Heart left ventricle (tissue), 16 donors: ENCODE data around the gene EPB41L4B. TPM values are rescaled to one million over a fixed set of nuclear protein-coding genes. Genes with fewer than 3 reads are reported as not detected.

ENCODE experiments used
- ATAC-seq, 4 donors: fragments of 200-7000 bp; cut with Tn5 transposase; one replicate each; pipeline ENCODE4 v1.9.1; 2020 to 2022; ENCODE audit warnings: moderate library complexity in 4 of 4, mild to moderate bottlenecking in 3 of 4, moderate number of reproducible peaks in 1 of 4
- DNase-seq, 5 donors: peaks; one replicate each; pipeline ENCODE4 v3.0.0-alpha.2; 2020
- H3K27ac ChIP-seq, 12 donors: fragments of 200-600 bp; sonication (generic) in 4 of 12; one replicate each; pipeline versions ENCODE4 v1.5.0 to v1.8.0; 2016 to 2022; ENCODE audit warnings: mild to moderate bottlenecking in 2 of 12
- H3K27me3 ChIP-seq, 9 donors: fragments of 200-600 bp; sonication (generic) in 2 of 9; one replicate each; pipeline versions ENCODE4 v1.5.1 to v1.8.0; 2016 to 2022; ENCODE audit warnings: mild to moderate bottlenecking in 3 of 9
- H3K36me3 ChIP-seq, 9 donors: fragments of 200-600 bp; sonication (generic) in 2 of 9; one replicate each; pipeline versions ENCODE4 v1.5.0 to v1.8.0; 2018 to 2022; ENCODE audit warnings: mild to moderate bottlenecking in 2 of 9
- H3K4me1 ChIP-seq, 12 donors: fragments of 200-600 bp; sonication (generic) in 4 of 12; one replicate each; pipeline versions ENCODE4 v1.5.0 to v1.8.0; 2016 to 2022; ENCODE audit warnings: mild to moderate bottlenecking in 3 of 12
- H3K4me3 ChIP-seq, 12 donors: fragments of 200-600 bp; sonication (generic) in 4 of 12; one replicate each; pipeline versions ENCODE4 v1.5.0 to v1.8.0; 2017 to 2022; ENCODE audit warnings: mild to moderate bottlenecking in 9 of 12, moderate library complexity in 4 of 12
- H3K9me3 ChIP-seq, 12 donors: fragments of 200-600 bp; sonication (generic) in 4 of 12; one replicate each; pipeline versions ENCODE4 v1.5.0 to v1.8.0; 2016 to 2022; ENCODE audit warnings: mild to moderate bottlenecking in 1 of 12
- CTCF ChIP-seq, 12 donors: fragments of 200-600 bp; sonication (generic) in 4 of 12; IDR thresholded peaks; one replicate each; pipeline versions ENCODE4 v1.5.0 to v1.8.0; 2018 to 2022; ENCODE audit warnings: antibody characterized with exemption in 12 of 12, mild to moderate bottlenecking in 5 of 12
- POLR2A ChIP-seq, 2 donors: fragments of 450-650 bp; IDR thresholded peaks; one replicate each; pipeline ENCODE4 v1.6.1; 2017; ENCODE audit warnings: antibody characterized with exemption in 2 of 2, mild to moderate bottlenecking in 2 of 2, moderate library complexity in 2 of 2
- WGBS, 4 donors: extraction: QIAGEN DNeasy Blood & Tissue Kit in 2 of 4; methylation state at CpG; one replicate each; pipeline versions ENCODE4 v1.1.5 to v1.1.7; 2013 to 2018; 5-methylcytosine and 5-hydroxymethylcytosine counted together
- intact Hi-C, 10 donors: fragments of 100-400 bp; cut with DNase I; formaldehyde crosslinking; loops; one replicate each; pipeline versions ENCODE4 v1.11.1 to v1.14.2; 2022
- polyA plus RNA-seq, 2 donors: library from polyadenylated mRNA; stranded (reverse); fragments of 200-250 nt; gene quantifications; one replicate each; pipeline ENCODE4 v1.2.3, GENCODE V29; 2013
- total RNA-seq, 9 donors: library from RNA; depleted of rRNA in 2 of 9; stranded (reverse); fragments of >200 nt in 2 of 9; fragmentation: NEBNext Ultra II Directional in 3 of 9; extraction: Animal tissue kit (Norgen Biotek cat#: 25700) in 3 of 9; gene quantifications; one replicate each; pipeline versions ENCODE4 v1.1.0 to v1.2.4, GENCODE V29; 2016 to 2023
- donor health status: ischemic (EF 13 %, LVEDD 7.1; RV severe dilation, severe dysfunction).
- donor health status: healthy with polysubstance abuse.
- donor health status: DM: no; HTN: yes; CAD: no.
- donor health status: DM: no; HTN: no; CAD: no.
- donor health status: ischemic (EF 25% LVEDD 6.9; RV normal size, moderate dysfunction).
- donor health status: ischemic (EF 25% LVEDD 5.7; RV mildly dilated, moderate dysfunction).
- donor health status: healthy.
- donor health status: DM: yes; HTN: yes; CAD: no.
- donor health status: ischemic (EF 35%, LVEDD 5.7; RV mildly dilated, moderate dysfunction).
- donor health status: nonischemic (EF 11% LVEDD 7.7; RV severe dilation, severe dysfunction).
- donor health status: DM: yes; HTN: yes; CAD: no.
- donor health status: PGD.
- donor health status: ischemic (EF 29% LVEDD 5.4; RV normal size, mild dysfunction).
- donor health status: nonischemic (EF 23%, LVEDD 6.1; RV moderate dilation, normal function).

The EPB41L4B gene
- total and polyA plus RNA-seq, 11 donors = 0.71 to 16.5 (median 8.9) TPM

- H3K9me3 ChIP-seq = peaks cover 0 to 7% (median 0%) of the 10 kb centered on the region in 12 donors
- ATAC-seq = no peak
- no peak for DNase-seq
- WGBS, 4 donors = 89 to 94% (median 89%) methylated on average over 5 of the region's 5 CpGs
- TF ChIP-seq POLR2A (IDR thresholded peaks at IDR 0.05) (no peak), CTCF (IDR thresholded peaks at IDR 0.05) (no peak)
- no peaks in the 10 kb centered on the region for H3K36me3 ChIP-seq
- H3K4me1 ChIP-seq = peaks cover 0 to 10% (median 0%) of the 10 kb centered on the region in 12 donors
- intact Hi-C loops = no loop called here
- H3K27me3 ChIP-seq = peaks cover 0 to 33% (median 9%) of the 10 kb centered on the region in 9 donors
- no peak overlapping the region for H3K4me3 ChIP-seq
- H3K27ac ChIP-seq = no peak overlapping the region
These were observed 153.1 kb downstream of the EPB41L4B start for GRCh38 chr9:109167716-109168115.

GRCh38 chr9:109166771-109167601 lies 153.9 kb downstream of the EPB41L4B start, which contains the start of gene FRRS1L:
TSS of gene FRRS1L (minus strand) at chr9:109167249. CDS start at chr9:109167138, 111 bp downstream.
- WGBS, 4 donors = 5 to 11% (median 6%) methylated on average over 44 to 85 of the region's 86 CpGs
- Histone ChIP-seq H3K4me1 (peaks cover 0 to 10% (median 0%) of the 10 kb centered on the region in 12 donors), H3K4me3 (peak within 1 kb of the TSS in 6 of 12 donors; percentile 9 to 51 (median 15)), H3K27ac (no peak within 1 kb of the TSS), H3K27me3 (peaks cover 0 to 33% (median 9%) of the 10 kb centered on the region in 9 donors), H3K9me3 (peaks cover 0 to 7% (median 0%) of the 10 kb centered on the region in 12 donors), H3K36me3 (no peaks in the 10 kb centered on the region)
- intact Hi-C loops = no loop called here
- DNase-seq (no peak), ATAC-seq (peak in 2 of 4 donors; percentile 22 to 53)
- no peak for TF ChIP-seq POLR2A (IDR thresholded peaks at IDR 0.05)
- TF ChIP-seq CTCF (IDR thresholded peaks at IDR 0.05) = no peak

- no peak overlapping the region for H3K27ac ChIP-seq
- no peaks in the 10 kb centered on the region for H3K36me3 ChIP-seq
- DNase-seq (no peak), ATAC-seq (no peak)
- intact Hi-C loops = no loop called here
- H3K9me3 ChIP-seq = peaks cover 0 to 7% (median 0%) of the 10 kb centered on the region in 12 donors
- H3K4me3 ChIP-seq = peak overlapping the region in 2 of 12 donors; percentile 15 to 51
- H3K4me1 ChIP-seq = peaks cover 0 to 10% (median 0%) of the 10 kb centered on the region in 12 donors
- H3K27me3 ChIP-seq = peaks cover 0 to 33% (median 9%) of the 10 kb centered on the region in 9 donors
- WGBS, 4 donors = 74 to 81% (median 76%) methylated on average over 16 of the region's 16 CpGs
- TF ChIP-seq POLR2A (IDR thresholded peaks at IDR 0.05) (no peak), CTCF (IDR thresholded peaks at IDR 0.05) (no peak)
These were observed 154.6 kb downstream of the EPB41L4B start for GRCh38 chr9:109166171-109166770.

- Histone ChIP-seq H3K4me1 (peaks cover 0 to 10% (median 0%) of the 10 kb centered on the region in 12 donors), H3K27me3 (peaks cover 0 to 35% (median 9%) of the 10 kb centered on the region in 9 donors), H3K36me3 (no peaks in the 10 kb centered on the region), H3K4me3 (no peak overlapping the region), H3K9me3 (peaks cover 0 to 7% (median 0%) of the 10 kb centered on the region in 12 donors), H3K27ac (no peak overlapping the region)
- no peak for TF ChIP-seq POLR2A (IDR thresholded peaks at IDR 0.05)
- TF ChIP-seq CTCF (IDR thresholded peaks at IDR 0.05) = no peak
- ATAC-seq (no peak), DNase-seq (no peak)
- intact Hi-C loops = no loop called here
- 72 to 84% (median 78%) methylated on average over 5 of the region's 5 CpGs for WGBS, 4 donors
These were observed 156.8 kb downstream of the EPB41L4B start for GRCh38 chr9:109164042-109164441.
